Right lobe of liver (tissue), 6 donors: Measurements from ENCODE around the gene MCL1. TPM values are rescaled to one million over a fixed set of nuclear protein-coding genes. Genes with fewer than 3 reads are reported as not detected.

Experiments used
- ATAC-seq, 4 donors: fragments of 200-7000 bp; cut with Tn5 transposase; one replicate each; pipeline ENCODE4 v1.9.1; 2020; ENCODE audit warnings: mild to moderate bottlenecking in 4 of 4, moderate library complexity in 4 of 4
- DNase-seq, 3 donors: peaks; one replicate each; pipeline ENCODE4 v3.0.0-alpha.2; 2020
- H3K27ac ChIP-seq, 3 donors: fragments of 200-600 bp; one replicate each; pipeline ENCODE4 v1.8.0; 2022
- H3K27me3 ChIP-seq, 2 donors: fragments of 200-600 bp; one replicate each; pipeline ENCODE4 v1.8.0; 2022
- H3K36me3 ChIP-seq, 4 donors: fragments of 200-600 bp; sonication (generic) in 1 of 4; one replicate each; pipeline versions ENCODE4 v1.5.1 to v1.8.0; 2017 to 2022; ENCODE audit warnings: control low read depth in 1 of 4
- H3K4me1 ChIP-seq, 4 donors: fragments of 200-600 bp; sonication (generic) in 1 of 4; one replicate each; pipeline versions ENCODE4 v1.5.1 to v1.8.0; 2017 to 2022; ENCODE audit warnings: control low read depth in 1 of 4
- H3K4me3 ChIP-seq, 3 donors: fragments of 200-600 bp; one replicate each; pipeline ENCODE4 v1.8.0; 2022
- H3K9me3 ChIP-seq, 4 donors: fragments of 200-600 bp; sonication (generic) in 1 of 4; one replicate each; pipeline versions ENCODE4 v1.5.1 to v1.8.0; 2017 to 2022; ENCODE audit warnings: control low read depth in 1 of 4
- CTCF ChIP-seq, 4 donors: fragments of 200-600 bp in 3 of 4; fragments of 450-650 bp in 1 of 4; IDR thresholded peaks; one replicate each; pipeline versions ENCODE4 v1.5.1 to v1.8.0; 2016 to 2022; ENCODE audit warnings: antibody characterized with exemption in 4 of 4, mild to moderate bottlenecking in 2 of 4
- POLR2A ChIP-seq: fragments of 450-650 bp; IDR thresholded peaks from one replicate; pipeline ENCODE4 v1.6.1; 2017; ENCODE audit warnings: antibody characterized with exemption, mild to moderate bottlenecking
- WGBS: methylation state at CpG from one replicate; pipeline ENCODE4 v1.1.6; 2018; ENCODE audit warnings: low coverage, low lambda C conversion rate; ENCODE audit not compliant: insufficient coverage; ENCODE audit errors: missing lambda C conversion rate; 5-methylcytosine and 5-hydroxymethylcytosine counted together
- intact Hi-C, 2 donors: fragments of 100-400 bp; cut with DNase I; formaldehyde crosslinking; loops; one replicate each; pipeline versions ENCODE4 v1.11.2 to v1.14.1; 2022
- total RNA-seq, 6 experiments: library from RNA; depleted of rRNA in 2 of 6; stranded (reverse); fragments of >200 nt in 2 of 6; fragmentation: NEBNext Ultra II Directional in 3 of 6; extraction: Animal tissue kit (Norgen Biotek cat#: 25700) in 3 of 6; gene quantifications; one replicate each; pipeline versions ENCODE4 v1.1.0 to v1.2.4, GENCODE V29; 2016 to 2023
- donor health status: DM: no; HTN: yes; CAD: no.
- donor health status: DM: no; HTN: no; CAD: no.
- donor health status: DM: no; HTN: no; CAD: no.
- donor health status: DM: no; HTN: yes; CAD: no.
- donor health status: DM: no; HTN: yes; CAD: no.

The MCL1 gene
- total RNA-seq, 6 experiments from 2014 or later: 83.6 to 266 (median 158) TPM

- Histone ChIP-seq H3K4me3 (no peak overlapping the region), H3K4me1 (peaks cover 0 to 60% (median 27%) of the 10 kb centered on the region in 4 donors), H3K27me3 (no peaks in the 10 kb centered on the region), H3K36me3 (peaks cover 0 to 1% (median 0%) of the 10 kb centered on the region in 4 donors), H3K27ac (peak overlapping the region; percentile 81 to 97 (median 89)), H3K9me3 (no peaks in the 10 kb centered on the region)
- TF ChIP-seq CTCF (IDR thresholded peaks at IDR 0.05): no peak
- TF ChIP-seq POLR2A: no peak
- ATAC-seq (no peak), DNase-seq (no peak)
- WGBS: 82% methylated on average over 8 of the region's 12 CpGs
- intact Hi-C loops: loop anchor here in 1 of 2 donors (5.0 kb wide), 1 partner anchor 53 kb away; no protein-coding TSS in a partner anchor
Measured at GRCh38 chr1:150615346-150616201, 36.2 kb upstream of the MCL1 start.

DNA sequence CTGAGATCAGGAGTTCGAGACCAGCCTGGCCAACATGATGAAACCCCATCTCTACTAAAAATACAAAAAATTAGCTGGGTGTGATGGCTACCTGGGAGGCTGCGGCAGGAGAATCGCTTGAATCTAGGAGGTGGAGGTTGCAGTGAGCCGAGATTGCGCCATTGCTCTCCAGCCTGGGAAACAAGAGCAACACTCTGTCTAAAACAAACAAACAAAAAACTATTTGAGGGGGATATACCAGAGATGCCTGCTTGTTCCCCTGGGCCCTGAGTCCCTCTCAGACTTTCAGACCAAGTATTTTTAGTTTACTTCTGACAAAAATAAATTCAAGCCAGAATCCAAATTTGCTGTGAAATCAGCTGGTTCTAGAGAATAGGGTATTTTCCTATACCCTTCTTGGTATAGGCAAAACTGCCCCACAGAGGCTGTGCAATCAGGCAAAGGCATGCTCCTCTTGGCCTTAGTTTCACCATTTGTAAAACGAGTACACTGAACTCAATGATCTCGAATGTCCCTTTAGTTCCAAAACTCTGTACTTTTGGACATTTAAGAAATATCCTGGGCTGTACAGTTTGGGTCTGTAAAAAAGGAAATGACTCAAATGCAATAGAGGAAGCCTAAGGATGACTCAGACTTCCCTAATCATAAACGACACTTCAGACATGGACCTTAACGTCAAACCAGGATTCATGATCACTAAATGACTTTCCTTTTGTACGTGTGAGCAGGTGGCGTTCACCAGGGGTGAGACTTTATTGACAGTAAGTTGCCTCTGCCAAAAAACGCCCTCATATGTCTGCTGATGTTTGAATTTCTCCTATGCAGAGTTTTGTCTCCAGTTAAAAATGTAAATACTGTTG is 33.9 kb upstream of the MCL1 start:
- peak in 1 of 3 donors; percentile 61 for DNase-seq
- Histone ChIP-seq H3K4me1 (peaks cover 0 to 45% (median 20%) of the 10 kb centered on the region in 4 donors), H3K36me3 (no peaks in the 10 kb centered on the region), H3K27me3 (no peaks in the 10 kb centered on the region), H3K4me3 (no peak overlapping the region), H3K27ac (peak overlapping the region; percentile 81 to 97 (median 89)), H3K9me3 (no peaks in the 10 kb centered on the region)
- intact Hi-C loops: loop anchor here in 1 of 2 donors (5.0 kb wide), 1 partner anchor 36 kb away; the partner anchor contains the start of gene MCL1
- ATAC-seq: peak; percentile 49 to 69 (median 58)
- 18% methylated on average over 11 of the region's 12 CpGs for WGBS
- TF ChIP-seq CTCF (IDR thresholded peaks at IDR 0.05) (no peak), POLR2A (peak; percentile 54)

GRCh38 chr1:150612014-150612345 is 32.6 kb upstream of the MCL1 start:
- Histone ChIP-seq H3K36me3 (no peaks in the 10 kb centered on the region), H3K27me3 (no peaks in the 10 kb centered on the region), H3K27ac (peak overlapping the region; percentile 81 to 97 (median 89)), H3K4me3 (no peak overlapping the region), H3K9me3 (no peaks in the 10 kb centered on the region), H3K4me1 (peaks cover 0 to 45% (median 20%) of the 10 kb centered on the region in 4 donors)
- TF ChIP-seq CTCF (IDR thresholded peaks at IDR 0.05) (no peak), POLR2A (no peak)
- no peak for ATAC-seq
- 28% methylated on average over 3 of the region's 3 CpGs for WGBS
- intact Hi-C loops: loop anchor here in 1 of 2 donors (5.0 kb wide), 1 partner anchor 35 kb away; the partner anchor contains the start of gene MCL1
- no peak for DNase-seq

GRCh38 chr1:150610576-150610975 is 31.2 kb upstream of the MCL1 start:
- ATAC-seq: no peak
- H3K4me1 ChIP-seq: peaks cover 0 to 45% (median 20%) of the 10 kb centered on the region in 4 donors
- intact Hi-C loops: loop anchor here in 1 of 2 donors (5.0 kb wide), 1 partner anchor 33 kb away; the partner anchor contains the start of gene MCL1

More at GRCh38 chr1:150610576-150610975, 31.2 kb upstream of the MCL1 start:
- Histone ChIP-seq H3K27ac (peak overlapping the region; percentile 81 to 97 (median 89)), H3K27me3 (no peaks in the 10 kb centered on the region), H3K36me3 (no peaks in the 10 kb centered on the region), H3K9me3 (no peaks in the 10 kb centered on the region), H3K4me3 (no peak overlapping the region)
- DNase-seq: no peak
- 93% methylated on average over 3 of the region's 4 CpGs for WGBS
- TF ChIP-seq POLR2A (no peak), CTCF (IDR thresholded peaks at IDR 0.05) (no peak)
